Calu3 (cell line): ENCODE measurements around the gene GAL3ST1. TPM values are rescaled to one million over a fixed set of nuclear protein-coding genes. Genes with fewer than 3 reads are reported as not detected.
A peak's percentile ranks its signal among the peaks of the same experiment; 100 is the strongest.

Source experiments
- BruUV-seq: library from RNA; stranded (reverse); fragments of 400-500 nt; replicated peaks from 2 replicates; lab custom pipeline; 2021; lab: Mats Ljungman, UMichigan
- CTCF ChIA-PET: fragments of 300-600 bp; sonication (Branson Sonifier 250); formaldehyde crosslinking; loops from one replicate; lab custom pipeline; 2022; ENCODE audit warnings: antibody characterized with exemption; lab: Charles Lee
- DNase-seq: peaks from one replicate; pipeline ENCODE4 v3.0.0; 2022
- H3K27ac Mint-ChIP-seq: one replicate; pipeline ENCODE4 v1.8.0; 2022; ENCODE audit warnings: mixed read lengths; ENCODE audit not compliant: unreplicated experiment
- H3K27me3 Mint-ChIP-seq: one replicate; pipeline ENCODE4 v1.8.0; 2022; ENCODE audit warnings: mixed read lengths; ENCODE audit not compliant: unreplicated experiment
- H3K36me3 Mint-ChIP-seq: one replicate; pipeline ENCODE4 v1.8.0; 2022; ENCODE audit warnings: mild to moderate bottlenecking, moderate library complexity, mixed read lengths; ENCODE audit not compliant: insufficient read depth, unreplicated experiment
- H3K4me1 Mint-ChIP-seq: one replicate; pipeline ENCODE4 v1.8.0; 2022; ENCODE audit warnings: mild to moderate bottlenecking, low read depth, mixed read lengths; ENCODE audit not compliant: unreplicated experiment
- H3K4me3 Mint-ChIP-seq: one replicate; pipeline ENCODE4 v1.8.0; 2022; ENCODE audit warnings: mild to moderate bottlenecking, low read depth, moderate library complexity, mixed read lengths; ENCODE audit not compliant: unreplicated experiment
- H3K9me3 Mint-ChIP-seq: one replicate; pipeline ENCODE4 v1.8.0; 2022; ENCODE audit warnings: low read depth, mixed read lengths; ENCODE audit not compliant: unreplicated experiment
- intact Hi-C: fragments of 100-400 bp; cut with micrococcal nuclease; formaldehyde crosslinking; loops from one replicate; pipeline ENCODE4 v1.10.0; 2022; ENCODE audit not compliant: unreplicated experiment
- total RNA-seq: library from RNA; stranded (reverse); gene quantifications from 2 replicates; pipeline ENCODE4 v1.2.3, GENCODE V29; 2022
- TF ChIP-seq, protein P1 (sequence below): fragments of 200-600 bp; IDR thresholded peaks from one replicate; pipeline ENCODE4 v1.8.0; 2022; ENCODE audit warnings: antibody characterized with exemption; ENCODE audit not compliant: unreplicated experiment

Gene GAL3ST1
- total RNA-seq, 1 experiment from 2014 or later: 6.5 TPM

DNA sequence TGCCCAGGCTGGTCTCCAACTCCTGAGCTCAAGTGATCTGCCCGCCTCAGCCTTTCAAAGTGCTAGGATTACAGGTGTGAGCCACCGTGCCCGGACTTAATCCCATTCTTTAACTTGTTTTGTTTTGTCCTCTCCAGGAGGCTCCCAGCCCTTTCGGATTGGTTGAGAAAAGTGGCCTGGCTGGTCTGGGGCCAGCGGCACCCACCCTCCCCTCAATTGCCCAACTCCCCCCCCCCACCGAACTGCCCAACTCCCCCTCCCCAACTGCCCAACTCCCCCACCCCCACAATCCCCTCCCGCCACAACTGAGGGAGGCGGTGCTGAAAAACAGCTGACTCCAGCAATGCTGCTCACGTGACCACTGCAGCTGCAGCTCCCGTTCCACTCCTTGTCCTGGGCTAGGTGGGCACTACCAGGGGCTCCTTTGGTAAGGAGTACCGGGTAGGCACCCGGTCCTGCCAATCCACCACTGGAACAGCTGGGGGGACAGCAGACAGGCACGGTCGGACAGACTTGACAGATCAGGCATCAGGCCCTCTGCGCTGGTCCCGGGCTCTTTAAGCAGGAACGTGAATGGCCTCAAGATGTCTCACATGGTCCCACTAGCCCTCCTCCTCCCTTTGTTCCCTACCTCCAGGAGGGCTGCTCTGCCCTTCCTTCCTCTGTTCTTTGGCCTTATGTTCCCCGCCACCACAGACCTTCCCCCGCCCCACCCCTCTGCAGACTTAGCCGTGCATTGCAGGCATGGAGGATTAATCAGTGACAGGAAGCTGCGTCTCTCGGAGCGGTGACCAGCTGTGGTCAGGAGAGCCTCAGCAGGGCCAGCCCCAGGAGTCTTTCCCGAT, 32.2 kb upstream of the GAL3ST1 start, which contains the start of gene TCN2:
TSS of gene TCN2 (plus strand) at position 720 of the 845 bp plus-strand sequence. CDS start 158 bp downstream, outside the sequence.
- no TSS peak for BruUV-seq
- intact Hi-C loops: no loop called here
- TF ChIP-seq, protein P1, sequence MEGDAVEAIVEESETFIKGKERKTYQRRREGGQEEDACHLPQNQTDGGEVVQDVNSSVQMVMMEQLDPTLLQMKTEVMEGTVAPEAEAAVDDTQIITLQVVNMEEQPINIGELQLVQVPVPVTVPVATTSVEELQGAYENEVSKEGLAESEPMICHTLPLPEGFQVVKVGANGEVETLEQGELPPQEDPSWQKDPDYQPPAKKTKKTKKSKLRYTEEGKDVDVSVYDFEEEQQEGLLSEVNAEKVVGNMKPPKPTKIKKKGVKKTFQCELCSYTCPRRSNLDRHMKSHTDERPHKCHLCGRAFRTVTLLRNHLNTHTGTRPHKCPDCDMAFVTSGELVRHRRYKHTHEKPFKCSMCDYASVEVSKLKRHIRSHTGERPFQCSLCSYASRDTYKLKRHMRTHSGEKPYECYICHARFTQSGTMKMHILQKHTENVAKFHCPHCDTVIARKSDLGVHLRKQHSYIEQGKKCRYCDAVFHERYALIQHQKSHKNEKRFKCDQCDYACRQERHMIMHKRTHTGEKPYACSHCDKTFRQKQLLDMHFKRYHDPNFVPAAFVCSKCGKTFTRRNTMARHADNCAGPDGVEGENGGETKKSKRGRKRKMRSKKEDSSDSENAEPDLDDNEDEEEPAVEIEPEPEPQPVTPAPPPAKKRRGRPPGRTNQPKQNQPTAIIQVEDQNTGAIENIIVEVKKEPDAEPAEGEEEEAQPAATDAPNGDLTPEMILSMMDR: no peak
- Mint-ChIP-seq H3K27ac (peak within 1 kb of the TSS; percentile 82), H3K4me1 (peaks cover 38% of the 10 kb centered on the region), H3K9me3 (no peaks in the 10 kb centered on the region), H3K36me3 (peaks cover 15% of the 10 kb centered on the region), H3K4me3 (peak within 1 kb of the TSS; percentile 79), H3K27me3 (no peaks in the 10 kb centered on the region)
- DNase-seq: peak; percentile 68
- CTCF ChIA-PET: interaction anchor here (0.6 to 2.3 kb wide), 24 partner anchors 8 to 1072 kb away, joined by 3 to 12 read pairs (median 3); partner anchors contain the start of gene PES1

DNA sequence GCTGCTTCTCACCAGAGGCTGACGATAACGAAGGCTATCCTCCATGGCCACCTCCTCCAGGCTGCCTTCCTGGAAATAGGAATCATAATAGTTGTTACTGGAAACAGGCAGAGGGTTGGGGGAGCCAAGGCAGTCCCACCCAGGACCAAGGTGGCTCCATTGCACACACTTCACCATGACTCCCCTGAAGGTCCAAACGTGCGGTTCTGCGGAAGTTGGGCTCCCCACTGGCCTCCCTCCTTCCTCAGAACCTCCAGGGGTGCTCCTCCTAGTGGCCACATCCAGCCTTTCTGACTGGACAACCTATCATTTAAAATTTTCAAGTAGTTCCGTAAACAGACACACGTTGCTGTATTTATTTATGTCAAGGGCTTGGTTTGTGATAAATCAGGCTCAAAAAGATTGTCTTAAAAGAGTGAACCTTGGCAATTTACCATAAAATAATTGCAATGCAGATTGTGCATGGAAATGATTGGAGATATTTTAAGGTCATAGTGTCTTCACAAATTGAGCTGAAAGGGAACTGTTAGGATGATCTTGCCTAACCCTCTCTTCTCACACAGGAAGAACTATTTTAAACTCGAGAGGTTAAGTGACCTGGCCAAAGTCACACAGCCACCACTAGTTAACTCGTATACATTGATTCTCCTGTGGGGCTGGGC, 31.1 kb upstream of the GAL3ST1 start:
- Mint-ChIP-seq H3K27ac (no peak overlapping the region), H3K9me3 (no peaks in the 10 kb centered on the region), H3K36me3 (peaks cover 15% of the 10 kb centered on the region), H3K4me1 (peaks cover 38% of the 10 kb centered on the region), H3K4me3 (peak overlapping the region; percentile 79), H3K27me3 (no peaks in the 10 kb centered on the region)
- CTCF ChIA-PET: interaction anchor here (0.8 to 2.3 kb wide), 4 partner anchors 29 to 153 kb away, joined by 3 to 12 read pairs (median 8); no protein-coding TSS in a partner anchor
- intact Hi-C loops: no loop called here
- DNase-seq: peak; percentile 71
- TF ChIP-seq, protein P1: peak; percentile 70
- BruUV-seq: no TSS peak

DNA sequence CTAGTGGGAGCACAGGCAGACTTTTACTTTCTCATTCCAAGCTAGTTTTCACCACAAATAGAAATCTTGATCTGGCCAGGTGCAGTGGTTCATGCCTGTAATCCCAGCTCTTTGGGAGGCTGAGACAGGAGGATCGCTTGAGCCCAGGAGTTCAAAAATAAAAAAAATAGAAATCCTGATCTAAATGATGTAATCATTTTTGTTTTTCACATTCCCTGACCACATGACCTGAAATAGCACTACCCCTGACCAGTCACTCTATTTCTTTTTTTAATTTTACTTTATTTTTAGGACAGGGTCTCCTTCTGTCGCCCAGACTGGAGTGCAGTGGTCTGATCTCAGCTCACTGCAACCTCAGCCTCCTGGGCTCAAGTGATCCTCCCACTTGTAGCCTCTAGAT, 30.3 kb upstream of the GAL3ST1 start:
- Mint-ChIP-seq H3K9me3 (no peaks in the 10 kb centered on the region), H3K4me1 (peaks cover 37% of the 10 kb centered on the region), H3K4me3 (no peak overlapping the region), H3K36me3 (peaks cover 15% of the 10 kb centered on the region), H3K27me3 (no peaks in the 10 kb centered on the region), H3K27ac (no peak overlapping the region)
- no peak for DNase-seq
- CTCF ChIA-PET: interaction anchor here (0.6 to 1.1 kb wide), 4 partner anchors 100 to 457 kb away, joined by 3 to 5 read pairs (median 3); no protein-coding TSS in a partner anchor
- TF ChIP-seq, protein P1: no peak
- intact Hi-C loops: no loop called here
- no TSS peak for BruUV-seq

DNA sequence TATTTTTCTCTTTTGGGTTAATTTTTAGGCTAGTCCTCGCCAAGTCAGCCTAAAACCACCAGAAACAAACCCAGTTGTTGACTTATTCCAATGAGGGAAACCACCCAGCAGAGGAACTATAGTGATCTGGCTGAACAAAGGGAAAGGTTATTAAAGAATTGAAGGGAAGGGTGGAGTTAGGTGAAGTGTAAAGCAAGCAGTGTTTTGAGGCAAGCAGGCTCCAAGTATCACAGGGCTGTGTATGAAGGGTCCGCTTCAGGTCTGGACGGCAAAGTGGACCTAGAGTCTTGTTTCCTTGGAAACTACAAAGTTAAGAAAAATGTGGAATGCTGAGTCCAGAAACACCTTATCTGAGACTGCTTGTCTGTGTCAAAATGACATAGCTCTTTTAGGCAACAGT, 29.3 kb upstream of the GAL3ST1 start:
- intact Hi-C loops: loop anchor here (2.0 kb wide), 1 partner anchor 159 kb away; no protein-coding TSS in a partner anchor
- no peaks in the 10 kb centered on the region for H3K9me3 Mint-ChIP-seq
- no peak for DNase-seq
- H3K27ac Mint-ChIP-seq: no peak overlapping the region
- CTCF ChIA-PET: interaction anchor here (1.1 kb wide), 1 partner anchor 159 kb away, joined by 3 read pairs; no protein-coding TSS in a partner anchor
- no peaks in the 10 kb centered on the region for H3K27me3 Mint-ChIP-seq
- H3K4me1 Mint-ChIP-seq: peaks cover 28% of the 10 kb centered on the region
- no TSS peak for BruUV-seq
- TF ChIP-seq, protein P1: no peak
- peaks cover 15% of the 10 kb centered on the region for H3K36me3 Mint-ChIP-seq
- no peak overlapping the region for H3K4me3 Mint-ChIP-seq
